Measurements from ENCODE around the gene DAZAP1. TPM values are rescaled to one million over a fixed set of nuclear protein-coding genes. Genes with fewer than 3 reads are reported as not detected.
A peak's percentile ranks its signal among the peaks of the same experiment; 100 is the strongest.

Gene DAZAP1
- total RNA-seq, 2 donors from 2014 or later: 34.9 to 76.9 TPM

- no peaks in the 10 kb centered on the region for H3K36me3 ChIP-seq
- TF ChIP-seq CTCF (IDR thresholded peaks at IDR 0.05): no peak
- no peak for ATAC-seq (ENCODE audit: insufficient number of reproducible peaks, low FRiP score, low read depth)
- H3K4me1 ChIP-seq (ENCODE audit: control insufficient read depth in 1 of 2, low read depth in 2 of 2): peaks cover 7 to 48% of the 10 kb centered on the region in 2 donors
- no peak overlapping the region for H3K4me3 ChIP-seq
- H3K27ac ChIP-seq: no peak overlapping the region
- no peaks in the 10 kb centered on the region for H3K27me3 ChIP-seq (replicated peaks; ENCODE audit: insufficient read depth)
- H3K9me3 ChIP-seq: no peaks in the 10 kb centered on the region
- no peak for DNase-seq (ENCODE audit: low spot score)
Measured at GRCh38 chr19:1399079-1399478, 8.3 kb upstream of the DAZAP1 start.

GRCh38 chr19:1399745-1400144, 7.6 kb upstream of the DAZAP1 start:
- H3K4me3 ChIP-seq: peak overlapping the region; percentile 73
- H3K36me3 ChIP-seq: no peaks in the 10 kb centered on the region
- no peaks in the 10 kb centered on the region for H3K9me3 ChIP-seq
- H3K27me3 ChIP-seq (replicated peaks; ENCODE audit: insufficient read depth): no peaks in the 10 kb centered on the region
- peaks cover 7 to 48% of the 10 kb centered on the region in 2 donors for H3K4me1 ChIP-seq (ENCODE audit: control insufficient read depth in 1 of 2, low read depth in 2 of 2)
- no peak overlapping the region for H3K27ac ChIP-seq
- DNase-seq (ENCODE audit: low spot score) (no peak), ATAC-seq (ENCODE audit: insufficient number of reproducible peaks, low FRiP score, low read depth) (no peak)
- TF ChIP-seq CTCF (IDR thresholded peaks at IDR 0.05): no peak

- TF ChIP-seq CTCF (IDR thresholded peaks at IDR 0.05): no peak
- DNase-seq (ENCODE audit: low spot score) (no peak), ATAC-seq (ENCODE audit: insufficient number of reproducible peaks, low FRiP score, low read depth) (no peak)
- Histone ChIP-seq H3K4me3 (peak overlapping the region; percentile 73), H3K4me1 (ENCODE audit: control insufficient read depth in 1 of 2, low read depth in 2 of 2) (peaks cover 7 to 48% of the 10 kb centered on the region in 2 donors), H3K9me3 (no peaks in the 10 kb centered on the region), H3K27ac (peak overlapping the region in 1 of 2 donors; percentile 7), H3K36me3 (no peaks in the 10 kb centered on the region), H3K27me3 (replicated peaks; ENCODE audit: insufficient read depth) (no peaks in the 10 kb centered on the region)
Measured at GRCh38 chr19:1400281-1401137, 6.9 kb upstream of the DAZAP1 start.

- peak; percentile 40 for TF ChIP-seq CTCF (IDR thresholded peaks at IDR 0.05)
- no peaks in the 10 kb centered on the region for H3K27me3 ChIP-seq (replicated peaks; ENCODE audit: insufficient read depth)
- H3K9me3 ChIP-seq: no peaks in the 10 kb centered on the region
- no peaks in the 10 kb centered on the region for H3K36me3 ChIP-seq
- H3K27ac ChIP-seq: peak within 1 kb of the TSS in 1 of 2 donors; percentile 7
- DNase-seq (ENCODE audit: low spot score) (no peak), ATAC-seq (ENCODE audit: insufficient number of reproducible peaks, low FRiP score, low read depth) (no peak)
- H3K4me1 ChIP-seq (ENCODE audit: control insufficient read depth in 1 of 2, low read depth in 2 of 2): peaks cover 7 to 40% of the 10 kb centered on the region in 2 donors
- peak within 1 kb of the TSS; percentile 73 for H3K4me3 ChIP-seq
Measured at GRCh38 chr19:1401138-1401888, 6.1 kb upstream of the DAZAP1 start, which contains the start of gene GAMT. GAMT (minus strand) TSS chr19:1401542; CDS start chr19:1401476, 66 bp downstream.

- TF ChIP-seq CTCF (IDR thresholded peaks at IDR 0.05): peak; percentile 4
- Histone ChIP-seq H3K27ac (no peak overlapping the region), H3K27me3 (replicated peaks; ENCODE audit: insufficient read depth) (no peaks in the 10 kb centered on the region), H3K36me3 (no peaks in the 10 kb centered on the region), H3K9me3 (no peaks in the 10 kb centered on the region), H3K4me1 (ENCODE audit: control insufficient read depth in 1 of 2, low read depth in 2 of 2) (peaks cover 7 to 42% of the 10 kb centered on the region in 2 donors), H3K4me3 (peak overlapping the region; percentile 73)
- DNase-seq (ENCODE audit: low spot score) (no peak), ATAC-seq (ENCODE audit: insufficient number of reproducible peaks, low FRiP score, low read depth) (no peak)
Measured at GRCh38 chr19:1401889-1402217, 5.5 kb upstream of the DAZAP1 start.

Data from thoracic aorta (tissue), 2 donors.